CD8-positive, alpha-beta memory T cell (primary cell): ENCODE data around the gene RERG. TPM values are rescaled to one million over a fixed set of nuclear protein-coding genes. Genes with fewer than 3 reads are reported as not detected.

Experiments
- CTCF ChIA-PET: fragments of 350-600 bp; sonication (Branson Sonifier 250); formaldehyde crosslinking; loops from one replicate; lab custom pipeline; 2021; ENCODE audit warnings: antibody characterized with exemption; lab: Charles Lee
- POLR2A ChIA-PET: fragments of 350-600 bp; sonication (Branson Sonifier 250); formaldehyde crosslinking; loops from one replicate; lab custom pipeline; 2021; ENCODE audit warnings: antibody characterized with exemption; lab: Charles Lee
- DNase-seq, 5 donors: peaks; one replicate each; pipeline versions ENCODE4 v3.0.0 to v3.0.0-alpha.2; 2020 to 2022; ENCODE audit warnings: mixed read lengths in 1 of 5
- H3K27ac ChIP-seq: one replicate; pipeline ENCODE4 v1.7.0; 2013; ENCODE audit warnings: low read depth, mild to moderate bottlenecking, low read length, moderate library complexity
- H3K27me3 ChIP-seq: 2 replicates; pipeline ENCODE4 v1.7.0; 2013; ENCODE audit warnings: low read length, mild to moderate bottlenecking; ENCODE audit not compliant: insufficient read depth, poor library complexity, severe bottlenecking
- H3K36me3 ChIP-seq: 2 replicates; pipeline ENCODE4 v1.7.0; 2013; ENCODE audit warnings: mild to moderate bottlenecking, low read length, moderate library complexity; ENCODE audit not compliant: insufficient read depth
- H3K4me1 ChIP-seq: 2 replicates; pipeline ENCODE4 v1.7.0; 2013; ENCODE audit warnings: mild to moderate bottlenecking, low read length, moderate library complexity; ENCODE audit not compliant: insufficient read depth
- H3K4me3 ChIP-seq: 2 replicates; pipeline ENCODE4 v1.7.0; 2013; ENCODE audit warnings: mild to moderate bottlenecking, low read length
- H3K9me3 ChIP-seq: 2 replicates; pipeline ENCODE4 v1.7.0; 2013; ENCODE audit warnings: mild to moderate bottlenecking, low read length
- H3K27ac Mint-ChIP-seq, 8 donors: one replicate each; pipeline ENCODE4 v1.8.0; 2020 to 2021; ENCODE audit warnings: mixed read lengths in 8 of 8, mild to moderate bottlenecking in 6 of 8, inconsistent platforms in 3 of 8, moderate library complexity in 3 of 8
- H3K27me3 Mint-ChIP-seq, 2 donors: one replicate each; pipeline ENCODE4 v1.8.0; 2020 to 2021; ENCODE audit warnings: mixed read lengths in 2 of 2, mild to moderate bottlenecking in 1 of 2, moderate library complexity in 1 of 2
- H3K36me3 Mint-ChIP-seq, 3 donors: one replicate each; pipeline ENCODE4 v1.8.0; 2020 to 2021; ENCODE audit warnings: mixed read lengths in 3 of 3, inconsistent platforms in 1 of 3, mild to moderate bottlenecking in 1 of 3
- H3K4me1 Mint-ChIP-seq, 3 donors: one replicate each; pipeline ENCODE4 v1.8.0; 2020 to 2021; ENCODE audit warnings: mixed read lengths in 3 of 3, inconsistent platforms in 1 of 3, mild to moderate bottlenecking in 1 of 3
- H3K4me3 Mint-ChIP-seq, 7 donors: one replicate each; pipeline ENCODE4 v1.8.0; 2020 to 2021; ENCODE audit warnings: mixed read lengths in 7 of 7, mild to moderate bottlenecking in 6 of 7, moderate library complexity in 4 of 7, inconsistent platforms in 2 of 7
- H3K9me3 Mint-ChIP-seq, 5 donors: one replicate each; pipeline ENCODE4 v1.8.0; 2020 to 2022; ENCODE audit warnings: mixed read lengths in 5 of 5, mild to moderate bottlenecking in 3 of 5, moderate library complexity in 2 of 5, inconsistent platforms in 1 of 5
- polyA plus RNA-seq: library from polyadenylated mRNA; unstranded; fragments of 300-500 nt; fragmentation: Illumina TruSeq; gene quantifications from one replicate; pipeline ENCODE4 v1.2.3, GENCODE V29; 2021
- total RNA-seq, 2 experiments: library from RNA; stranded (reverse); gene quantifications; one replicate each; pipeline ENCODE4 v1.2.3, GENCODE V29; 2021

Gene RERG
- total and polyA plus RNA-seq, 3 experiments from 2014 or later: not detected

DNA sequence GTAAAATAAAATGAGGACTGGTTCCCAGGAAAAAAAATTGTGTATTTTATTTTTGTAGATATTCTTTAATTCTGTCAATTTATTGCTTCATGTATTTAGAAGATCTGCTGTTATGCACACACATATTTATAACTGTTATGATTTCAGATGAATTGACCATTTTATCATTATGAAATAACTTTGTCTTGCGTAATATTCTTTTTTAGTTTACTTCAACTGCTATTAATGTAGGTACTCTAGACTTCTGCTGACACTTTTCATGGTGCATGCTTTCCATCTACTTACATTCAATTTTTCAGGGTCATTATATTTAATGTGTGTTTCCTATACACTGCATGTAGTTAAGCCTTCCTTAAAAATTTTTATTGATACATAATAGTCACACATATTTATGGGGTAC is 162.1 kb downstream of the RERG start:
- no peaks in the 10 kb centered on the region for H3K4me1 ChIP-seq
- H3K36me3 ChIP-seq: no peaks in the 10 kb centered on the region
- no peak overlapping the region for H3K4me3 ChIP-seq
- H3K36me3 Mint-ChIP-seq: peaks cover 0 to 13% (median 0%) of the 10 kb centered on the region in 3 donors
- H3K9me3 Mint-ChIP-seq: peaks cover 0 to 16% (median 5%) of the 10 kb centered on the region in 5 donors
- H3K4me1 Mint-ChIP-seq: no peaks in the 10 kb centered on the region
- no peak overlapping the region for H3K27ac ChIP-seq
- no peak overlapping the region for H3K27ac Mint-ChIP-seq
- ChIA-PET POLR2A (no interaction called here), CTCF (no interaction called here)
- DNase-seq: no peak
- no peaks in the 10 kb centered on the region for H3K9me3 ChIP-seq
- no peaks in the 10 kb centered on the region for H3K27me3 ChIP-seq
- peaks cover 24 to 36% of the 10 kb centered on the region in 2 donors for H3K27me3 Mint-ChIP-seq
- H3K4me3 Mint-ChIP-seq: no peak overlapping the region

Other genes starting within 250 kb of the RERG start
- not detected for gene PDE6H, start 248.4 kb downstream of the RERG start, total RNA-seq
- gene PDE6H, start 248.4 kb downstream of the RERG start, polyA plus RNA-seq: not detected
- under 1 TPM; 0.27 to 0.48 TPM for gene PTPRO, start 101.1 kb upstream of the RERG start, total RNA-seq
- gene PTPRO, start 101.1 kb upstream of the RERG start, polyA plus RNA-seq: 0.47 TPM